GM12874 (cell line): ENCODE measurements around the gene LMX1B.

ENCODE experiments used
- CTCF ChIP-seq: IDR thresholded peaks from 2 replicates; pipeline ENCODE4 v1.5.1; 2011; ENCODE audit warnings: low read depth, mild to moderate bottlenecking, control low read depth, low read length, moderate library complexity; ENCODE audit not compliant: insufficient read depth

Gene LMX1B

GRCh38 chr9:126693428-126693944 lies 79.8 kb downstream of the LMX1B start:
- TF ChIP-seq CTCF, result no peak

- TF ChIP-seq CTCF, result no peak
These were observed 80.7 kb downstream of the LMX1B start for GRCh38 chr9:126694206-126695081.

- TF ChIP-seq CTCF, result no peak
These were observed 81.5 kb downstream of the LMX1B start for GRCh38 chr9:126695186-126695585.

GRCh38 chr9:126695701-126696400 lies 82.1 kb downstream of the LMX1B start:
- no peak for TF ChIP-seq CTCF

GRCh38 chr9:126696401-126697145 lies 82.8 kb downstream of the LMX1B start:
- no peak for TF ChIP-seq CTCF

- no peak for TF ChIP-seq CTCF
These were observed 83.6 kb downstream of the LMX1B start for GRCh38 chr9:126697330-126697729.

GRCh38 chr9:126698251-126698650 lies 84.5 kb downstream of the LMX1B start:
- no peak for TF ChIP-seq CTCF
